Gastroesophageal sphincter (tissue), 4 donors: ENCODE measurements around the gene APOL6. TPM values are rescaled to one million over a fixed set of nuclear protein-coding genes. Genes with fewer than 3 reads are reported as not detected.

ENCODE experiments used
- ATAC-seq: fragments of 150-250 bp; one replicate; pipeline ENCODE4 v1.9.1; 2016; ENCODE audit warnings: mild to moderate bottlenecking, moderate library complexity
- H3K27ac ChIP-seq, 4 donors: fragments of 200-600 bp; sonication (generic) in 3 of 4; 1 replicate in 3 of 4; 2 replicates in 1 of 4; pipeline ENCODE4 v1.5.1; 2016 to 2019
- H3K27me3 ChIP-seq: fragments of 200-600 bp; sonication (generic); one replicate; pipeline ENCODE4 v1.5.1; 2019
- H3K36me3 ChIP-seq, 2 donors: fragments of 200-600 bp; sonication (generic); one replicate each; pipeline ENCODE4 v1.5.1; 2019; ENCODE audit warnings: control low read depth in 1 of 2
- H3K4me1 ChIP-seq, 3 donors: fragments of 200-600 bp; sonication (generic); 1 replicate in 2 of 3; 2 replicates in 1 of 3; pipeline ENCODE4 v1.5.1; 2016 to 2019; ENCODE audit warnings: control low read depth in 2 of 3
- H3K4me3 ChIP-seq, 2 donors: fragments of 200-600 bp; sonication (generic); one replicate each; pipeline ENCODE4 v1.5.1; 2019; ENCODE audit warnings: mild to moderate bottlenecking in 1 of 2, moderate library complexity in 1 of 2
- H3K9me3 ChIP-seq, 3 donors: fragments of 200-600 bp; sonication (generic); one replicate each; pipeline ENCODE4 v1.5.1; 2017 to 2019; ENCODE audit warnings: control low read depth in 2 of 3
- EP300 ChIP-seq: sonication (generic); formaldehyde crosslinking; IDR thresholded peaks from one replicate; pipeline ENCODE4 v1.6.1; 2017; ENCODE audit warnings: antibody characterized with exemption, mild to moderate bottlenecking
- POLR2A ChIP-seq, 2 donors: fragments of 450-650 bp; IDR thresholded peaks; one replicate each; pipeline ENCODE4 v1.6.1; 2017; ENCODE audit warnings: antibody characterized with exemption in 2 of 2, mild to moderate bottlenecking in 2 of 2, moderate library complexity in 1 of 2
- POLR2AphosphoS5 ChIP-seq: sonication (generic); formaldehyde crosslinking; IDR thresholded peaks from one replicate; pipeline ENCODE4 v1.6.1; 2017; ENCODE audit warnings: antibody characterized with exemption
- WGBS, 2 donors: methylation state at CpG; one replicate each; pipeline ENCODE4 v1.1.5; 2018; ENCODE audit warnings: low coverage in 1 of 2; 5-methylcytosine and 5-hydroxymethylcytosine counted together
- total RNA-seq, 4 donors: library from RNA; depleted of rRNA; stranded (reverse); fragments of >200 nt; gene quantifications; one replicate each; pipeline ENCODE4 v1.1.0, GENCODE V29; 2016
- TF ChIP-seq, protein P1 (sequence below), 4 experiments: fragments of 200-600 bp in 2 of 4; fragments of 450-650 bp in 2 of 4; sonication (generic) in 1 of 4; IDR thresholded peaks; one replicate each; pipeline ENCODE4 v1.5.1; 2017 to 2019; ENCODE audit warnings: antibody characterized with exemption in 4 of 4, mild to moderate bottlenecking in 2 of 4, moderate library complexity in 2 of 4

APOL6 gene
- total RNA-seq, 4 donors from 2014 or later: 10.4 to 13.3 (median 10.9) TPM

DNA sequence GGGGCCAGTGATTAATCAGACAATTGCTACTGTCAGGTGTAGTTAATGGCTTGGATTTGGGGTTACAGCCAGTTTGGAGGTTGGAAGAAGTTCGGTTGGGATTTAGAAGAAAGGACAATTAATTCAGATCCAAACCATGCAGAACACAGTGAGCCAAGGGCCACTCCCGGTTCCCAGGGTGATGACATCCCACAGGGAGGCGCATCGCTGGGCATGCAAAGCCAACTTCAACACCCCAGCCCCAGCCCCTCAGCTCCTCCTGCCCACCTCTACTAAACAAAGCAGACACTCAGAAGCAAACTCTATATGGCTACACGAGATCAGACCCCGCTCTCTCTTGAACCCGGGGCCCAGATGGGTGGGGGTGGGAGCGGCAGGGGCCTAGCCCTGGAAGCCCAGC lies 41.3 kb upstream of the APOL6 start:
- Histone ChIP-seq H3K4me3 (no peak overlapping the region), H3K4me1 (peaks cover 0 to 26% (median 0%) of the 10 kb centered on the region in 3 donors), H3K27me3 (no peaks in the 10 kb centered on the region), H3K36me3 (no peaks in the 10 kb centered on the region), H3K27ac (peak overlapping the region in 2 of 4 donors; percentile 48 to 52), H3K9me3 (no peaks in the 10 kb centered on the region)
- ATAC-seq: no peak
- no peak for TF ChIP-seq EP300
- WGBS, 2 donors: 40% methylated on average over 1 of the region's 8 CpGs; no CpG with 5 or more reads in 1 of the 2 donors

DNA sequence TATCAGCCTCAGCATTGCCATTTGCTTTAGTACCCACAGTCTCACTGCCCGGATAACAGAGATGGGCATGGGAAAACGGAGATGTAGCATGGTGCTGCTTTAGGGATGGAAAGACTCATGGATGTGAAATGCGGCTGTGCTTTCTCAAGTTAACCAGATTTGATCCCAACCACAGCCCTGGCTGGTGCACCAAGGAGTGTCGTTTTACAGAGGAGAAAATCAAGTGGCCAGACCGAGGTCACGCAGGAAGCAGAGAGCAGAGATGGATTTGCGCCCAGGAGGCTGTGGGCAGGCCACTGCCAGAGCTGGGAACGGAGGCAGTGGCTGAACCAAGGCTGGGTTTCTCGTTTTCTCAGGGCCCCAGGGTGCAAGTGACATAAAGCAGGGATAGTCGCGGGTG lies 40.2 kb upstream of the APOL6 start:
- Histone ChIP-seq H3K9me3 (no peaks in the 10 kb centered on the region), H3K4me1 (peaks cover 0 to 33% (median 0%) of the 10 kb centered on the region in 3 donors), H3K4me3 (no peak overlapping the region), H3K27ac (no peak overlapping the region), H3K27me3 (no peaks in the 10 kb centered on the region), H3K36me3 (no peaks in the 10 kb centered on the region)
- ATAC-seq: no peak
- WGBS, 2 donors: 80% methylated on average over 3 of the region's 11 CpGs; no CpG with 5 or more reads in 1 of the 2 donors
- TF ChIP-seq, protein P1, sequence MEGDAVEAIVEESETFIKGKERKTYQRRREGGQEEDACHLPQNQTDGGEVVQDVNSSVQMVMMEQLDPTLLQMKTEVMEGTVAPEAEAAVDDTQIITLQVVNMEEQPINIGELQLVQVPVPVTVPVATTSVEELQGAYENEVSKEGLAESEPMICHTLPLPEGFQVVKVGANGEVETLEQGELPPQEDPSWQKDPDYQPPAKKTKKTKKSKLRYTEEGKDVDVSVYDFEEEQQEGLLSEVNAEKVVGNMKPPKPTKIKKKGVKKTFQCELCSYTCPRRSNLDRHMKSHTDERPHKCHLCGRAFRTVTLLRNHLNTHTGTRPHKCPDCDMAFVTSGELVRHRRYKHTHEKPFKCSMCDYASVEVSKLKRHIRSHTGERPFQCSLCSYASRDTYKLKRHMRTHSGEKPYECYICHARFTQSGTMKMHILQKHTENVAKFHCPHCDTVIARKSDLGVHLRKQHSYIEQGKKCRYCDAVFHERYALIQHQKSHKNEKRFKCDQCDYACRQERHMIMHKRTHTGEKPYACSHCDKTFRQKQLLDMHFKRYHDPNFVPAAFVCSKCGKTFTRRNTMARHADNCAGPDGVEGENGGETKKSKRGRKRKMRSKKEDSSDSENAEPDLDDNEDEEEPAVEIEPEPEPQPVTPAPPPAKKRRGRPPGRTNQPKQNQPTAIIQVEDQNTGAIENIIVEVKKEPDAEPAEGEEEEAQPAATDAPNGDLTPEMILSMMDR (IDR thresholded peaks at IDR 0.05): no peak

DNA sequence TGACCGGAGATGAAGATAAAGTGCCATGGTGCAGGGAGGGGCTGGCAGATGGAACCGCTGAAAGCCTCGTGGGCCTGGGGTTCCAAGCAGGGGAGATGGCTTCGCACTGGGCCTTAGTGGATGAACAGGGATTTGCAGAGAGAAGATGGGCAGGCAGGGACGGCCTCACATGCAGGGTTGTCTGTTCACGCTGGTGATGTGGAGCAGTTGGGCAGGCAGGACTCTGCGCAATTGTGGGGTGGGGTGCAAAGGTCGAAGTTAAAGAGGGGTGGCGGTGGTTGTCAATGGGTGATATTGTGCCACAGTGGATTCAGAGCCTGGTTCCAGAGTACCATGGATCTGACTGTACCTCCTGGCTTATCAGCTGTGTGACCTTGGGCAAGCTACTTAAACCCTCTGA lies 39.0 kb upstream of the APOL6 start:
- 88 to 100% methylated on average over 3 to 7 of the region's 9 CpGs for WGBS, 2 donors
- Histone ChIP-seq H3K4me1 (peaks cover 0 to 35% (median 0%) of the 10 kb centered on the region in 3 donors), H3K27ac (no peak overlapping the region), H3K4me3 (no peak overlapping the region), H3K36me3 (no peaks in the 10 kb centered on the region), H3K27me3 (no peaks in the 10 kb centered on the region), H3K9me3 (no peaks in the 10 kb centered on the region)
- no peak for ATAC-seq
- TF ChIP-seq POLR2AphosphoS5: no peak
- TF ChIP-seq, protein P1 (IDR thresholded peaks at IDR 0.05): no peak
- TF ChIP-seq POLR2A (IDR thresholded peaks at IDR 0.05): no peak

DNA sequence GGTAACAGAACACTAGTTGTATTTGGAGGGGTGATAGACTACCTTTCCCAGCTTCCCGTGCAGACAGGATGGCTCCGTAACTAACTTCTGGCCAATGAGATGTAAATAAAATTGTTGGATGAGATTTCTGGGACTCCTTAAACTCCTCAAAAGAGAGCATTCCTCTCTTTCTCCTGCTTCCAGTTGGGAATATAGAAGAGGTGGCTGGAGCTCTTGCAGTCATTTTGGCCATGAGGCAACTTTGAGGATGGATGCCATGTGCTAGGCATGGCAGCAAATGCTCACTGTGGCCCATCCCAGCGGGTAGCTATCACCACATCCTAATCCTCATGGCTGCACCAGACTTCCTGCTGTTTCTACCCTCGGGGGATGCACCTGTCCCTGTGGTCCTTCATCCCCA lies 38.5 kb upstream of the APOL6 start:
- Histone ChIP-seq H3K9me3 (no peaks in the 10 kb centered on the region), H3K27ac (no peak overlapping the region), H3K27me3 (no peaks in the 10 kb centered on the region), H3K4me3 (no peak overlapping the region), H3K36me3 (no peaks in the 10 kb centered on the region), H3K4me1 (peaks cover 0 to 35% (median 0%) of the 10 kb centered on the region in 3 donors)
- ATAC-seq: no peak
- WGBS, 2 donors: 76 to 79% methylated on average over 2 to 4 of the region's 4 CpGs
- TF ChIP-seq, protein P1 (IDR thresholded peaks at IDR 0.05): no peak
- TF ChIP-seq EP300: no peak
- no peak for TF ChIP-seq POLR2AphosphoS5
- TF ChIP-seq POLR2A (IDR thresholded peaks at IDR 0.05): no peak

DNA sequence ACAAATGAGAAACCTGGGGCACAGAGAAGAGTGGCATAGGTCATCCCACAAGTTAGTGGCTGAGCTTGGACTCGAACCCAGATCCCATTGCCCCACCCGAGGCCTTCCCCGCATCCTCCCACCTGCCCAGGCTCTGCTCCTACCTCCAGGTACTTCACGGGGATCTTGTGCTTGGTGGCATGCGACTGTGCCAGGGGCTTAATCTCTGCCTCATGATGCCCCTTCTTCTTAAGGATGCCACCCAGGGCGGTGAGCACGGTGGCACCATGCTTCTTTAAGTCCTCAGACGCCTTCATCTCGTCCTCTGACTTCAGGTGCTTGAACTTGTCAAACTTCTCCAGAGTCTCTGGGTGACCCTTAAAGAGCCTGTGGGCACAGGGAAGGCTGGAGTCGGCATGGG lies 37.5 kb upstream of the APOL6 start:
- TF ChIP-seq EP300 (no peak), POLR2AphosphoS5 (no peak), POLR2A (IDR thresholded peaks at IDR 0.05) (no peak)
- TF ChIP-seq, protein P1 (IDR thresholded peaks at IDR 0.05): no peak
- H3K9me3 ChIP-seq: no peaks in the 10 kb centered on the region
- peaks cover 0 to 25% (median 0%) of the 10 kb centered on the region in 3 donors for H3K4me1 ChIP-seq
- no peaks in the 10 kb centered on the region for H3K36me3 ChIP-seq
- no peak for ATAC-seq
- no peaks in the 10 kb centered on the region for H3K27me3 ChIP-seq
- WGBS, 2 donors: 77% methylated on average over 9 of the region's 10 CpGs; no CpG with 5 or more reads in 1 of the 2 donors
- no peak overlapping the region for H3K27ac ChIP-seq
- H3K4me3 ChIP-seq: no peak overlapping the region
